BE2C (cell line): ENCODE results near the gene ECM1.

Experiments
- DNase-seq: peaks from one replicate; pipeline ENCODE4 v3.0.0-alpha.2; 2020
- H3K27me3 ChIP-seq: fragments of 250-450 bp; sonication (Bioruptor Pico); 2 replicates; pipeline ENCODE4 v1.5.1; 2020; ENCODE audit warnings: mild to moderate bottlenecking
- H3K36me3 ChIP-seq: fragments of 250-450 bp; sonication (Bioruptor Pico); 2 replicates; pipeline ENCODE4 v1.5.1; 2020; ENCODE audit warnings: mild to moderate bottlenecking
- H3K4me1 ChIP-seq: fragments of 250-450 bp; sonication (Bioruptor Pico); 2 replicates; pipeline ENCODE4 v1.5.1; 2020
- H3K4me3 ChIP-seq: 2 replicates; pipeline ENCODE4 v1.5.1; 2011; ENCODE audit warnings: low read depth, low read length
- H3K9me3 ChIP-seq: fragments of 250-450 bp; sonication (Bioruptor Pico); 2 replicates; pipeline ENCODE4 v1.5.1; 2020
- CTCF ChIP-seq: IDR thresholded peaks from 2 replicates; pipeline ENCODE4 v1.5.1; 2012; ENCODE audit warnings: mild to moderate bottlenecking, low read depth, low read length

The ECM1 gene

GRCh38 chr1:150474869-150475268 lies 33.0 kb upstream of the ECM1 start:
- peaks cover 32% of the 10 kb centered on the region for H3K36me3 ChIP-seq
- TF ChIP-seq CTCF = no peak
- no peak for DNase-seq
- H3K9me3 ChIP-seq = no peaks in the 10 kb centered on the region
- H3K4me3 ChIP-seq = no peak overlapping the region
- no peaks in the 10 kb centered on the region; the same call in 1 of the 2 replicates for H3K4me1 ChIP-seq
- no peaks in the 10 kb centered on the region for H3K27me3 ChIP-seq

DNA sequence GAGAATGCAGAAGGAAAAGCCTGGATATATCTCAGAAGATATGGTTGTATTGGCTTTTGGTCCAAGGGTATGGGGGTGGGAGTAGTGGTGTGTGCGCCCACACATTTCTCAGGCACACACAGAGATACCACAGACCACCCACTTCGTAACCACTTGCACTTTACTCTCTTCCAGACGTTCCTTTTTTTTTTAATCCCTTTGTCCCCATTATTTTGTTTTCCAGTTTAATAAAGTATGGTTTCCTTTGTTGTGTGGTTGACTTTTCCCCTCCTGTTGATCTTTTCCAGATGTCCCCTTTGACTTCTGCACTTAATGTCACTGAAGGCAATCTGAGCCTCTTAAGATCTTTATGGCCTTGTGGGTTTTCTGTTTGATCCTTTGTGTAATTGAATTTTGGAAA lies 31.2 kb upstream of the ECM1 start:
- no peak for TF ChIP-seq CTCF
- DNase-seq = no peak
- Histone ChIP-seq H3K4me1 (no peaks in the 10 kb centered on the region; the same call in 1 of the 2 replicates), H3K36me3 (peaks cover 13% of the 10 kb centered on the region), H3K27me3 (no peaks in the 10 kb centered on the region), H3K9me3 (no peaks in the 10 kb centered on the region), H3K4me3 (no peak overlapping the region)

DNA sequence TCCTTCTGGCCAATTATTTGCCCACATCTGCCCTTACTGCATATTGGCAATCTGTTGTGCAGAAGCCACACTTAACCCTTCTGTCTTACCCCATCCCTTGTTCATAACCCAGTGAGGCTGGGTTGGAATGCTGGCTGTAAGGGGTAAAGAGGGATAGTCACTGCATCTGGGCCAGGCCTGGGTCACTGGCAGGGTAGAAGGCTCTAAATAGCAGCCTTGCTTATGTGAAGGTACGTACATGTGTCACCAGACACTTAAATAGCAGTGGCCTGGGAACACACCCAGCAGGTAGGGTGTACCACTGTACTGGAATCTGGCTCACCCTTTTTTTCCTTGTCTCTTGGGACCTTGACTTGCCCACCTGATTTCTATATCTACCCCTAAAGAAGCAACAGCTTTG lies 30.6 kb upstream of the ECM1 start:
- DNase-seq = no peak
- Histone ChIP-seq H3K9me3 (no peaks in the 10 kb centered on the region), H3K4me1 (no peaks in the 10 kb centered on the region; the same call in 1 of the 2 replicates), H3K4me3 (no peak overlapping the region), H3K36me3 (peaks cover 8% of the 10 kb centered on the region), H3K27me3 (no peaks in the 10 kb centered on the region)
- no peak for TF ChIP-seq CTCF

- peaks cover 4% of the 10 kb centered on the region for H3K36me3 ChIP-seq
- no peak for DNase-seq
- no peak overlapping the region for H3K4me3 ChIP-seq
- H3K9me3 ChIP-seq = no peaks in the 10 kb centered on the region
- no peaks in the 10 kb centered on the region; the same call in 1 of the 2 replicates for H3K4me1 ChIP-seq
- H3K27me3 ChIP-seq = no peaks in the 10 kb centered on the region
- TF ChIP-seq CTCF = no peak
Measured at GRCh38 chr1:150477733-150478132, 30.2 kb upstream of the ECM1 start.

- no peak for TF ChIP-seq CTCF
- DNase-seq = no peak
- Histone ChIP-seq H3K9me3 (no peaks in the 10 kb centered on the region), H3K4me1 (no peaks in the 10 kb centered on the region; the same call in 1 of the 2 replicates), H3K36me3 (no peaks in the 10 kb centered on the region; the same call in 1 of the 2 replicates), H3K27me3 (no peaks in the 10 kb centered on the region), H3K4me3 (no peak overlapping the region)
Measured at GRCh38 chr1:150479370-150479769, 28.5 kb upstream of the ECM1 start.

- no peak for TF ChIP-seq CTCF
- no peaks in the 10 kb centered on the region for H3K9me3 ChIP-seq
- H3K36me3 ChIP-seq = no peaks in the 10 kb centered on the region; the same call in 1 of the 2 replicates
- no peak for DNase-seq
- H3K4me1 ChIP-seq = no peaks in the 10 kb centered on the region; the same call in 1 of the 2 replicates
- H3K4me3 ChIP-seq = no peak overlapping the region
- no peaks in the 10 kb centered on the region for H3K27me3 ChIP-seq
Measured at GRCh38 chr1:150479927-150480352, 28.0 kb upstream of the ECM1 start.
